Testis (tissue), 3 donors: ENCODE data around the gene WWC2. TPM values are rescaled to one million over a fixed set of nuclear protein-coding genes. Genes with fewer than 3 reads are reported as not detected.
A peak's percentile ranks its signal among the peaks of the same experiment; 100 is the strongest.

Experiments used
- DNase-seq: peaks from one replicate; pipeline ENCODE4 v3.0.0-alpha.2; 2019
- H3K27ac ChIP-seq, 2 donors: fragments of 200-600 bp; sonication (generic); one replicate each; pipeline ENCODE4 v1.5.1; 2019
- H3K27me3 ChIP-seq: fragments of 200-600 bp; sonication (generic); one replicate; pipeline ENCODE4 v1.5.1; 2019
- H3K36me3 ChIP-seq: fragments of 200-600 bp; sonication (generic); one replicate; pipeline ENCODE4 v1.5.1; 2017; ENCODE audit warnings: low read depth; ENCODE audit errors: missing control alignments
- H3K4me1 ChIP-seq: fragments of 200-600 bp; sonication (generic); one replicate; pipeline ENCODE4 v1.5.1; 2019
- H3K4me3 ChIP-seq, 2 donors: fragments of 200-600 bp; sonication (generic); one replicate each; pipeline ENCODE4 v1.5.1; 2017 to 2019
- H3K9me3 ChIP-seq: fragments of 200-600 bp; sonication (generic); one replicate; pipeline ENCODE4 v1.5.1; 2017
- POLR2A ChIP-seq: fragments of 450-650 bp; IDR thresholded peaks from one replicate; pipeline ENCODE4 v1.6.1; 2017; ENCODE audit warnings: antibody characterized with exemption, mild to moderate bottlenecking, moderate library complexity
- WGBS, 2 donors: methylation state at CpG; one replicate each; pipeline ENCODE4 v1.1.5; 2018; 5-methylcytosine and 5-hydroxymethylcytosine counted together
- intact Hi-C: fragments of 100-400 bp; cut with DNase I; formaldehyde crosslinking; loops from one replicate; pipeline ENCODE4 v1.15.1; 2023; ENCODE audit warnings: low total_unique reads
- polyA plus RNA-seq: library from polyadenylated mRNA; stranded (reverse); fragments of 350-450 nt; fragmentation: Illumina TruSeq; extraction: RNeasy Lipid Tissue Mini Kit (QIAGEN cat#74804); gene quantifications from one replicate; pipeline ENCODE4 v1.2.3, GENCODE V29; 2014; ENCODE audit warnings: low read depth, low replicate concordance; ENCODE audit not compliant: insufficient read depth
- total RNA-seq, 2 donors: library from RNA; depleted of rRNA; stranded (reverse); fragments of >200 nt; gene quantifications; one replicate each; pipeline ENCODE4 v1.2.3, GENCODE V29; 2016
- TF ChIP-seq, protein P1 (sequence below), 3 experiments: fragments of 450-650 bp in 2 of 3; fragments of 200-600 bp in 1 of 3; sonication (generic) in 1 of 3; IDR thresholded peaks; one replicate each; pipeline ENCODE4 v1.5.1; 2016 to 2019; ENCODE audit warnings: antibody characterized with exemption in 3 of 3, mild to moderate bottlenecking in 2 of 3, moderate library complexity in 1 of 3

WWC2 gene
- total and polyA plus RNA-seq, 3 donors from 2014 or later = 34.4 to 76.7 (median 64.2) TPM

DNA sequence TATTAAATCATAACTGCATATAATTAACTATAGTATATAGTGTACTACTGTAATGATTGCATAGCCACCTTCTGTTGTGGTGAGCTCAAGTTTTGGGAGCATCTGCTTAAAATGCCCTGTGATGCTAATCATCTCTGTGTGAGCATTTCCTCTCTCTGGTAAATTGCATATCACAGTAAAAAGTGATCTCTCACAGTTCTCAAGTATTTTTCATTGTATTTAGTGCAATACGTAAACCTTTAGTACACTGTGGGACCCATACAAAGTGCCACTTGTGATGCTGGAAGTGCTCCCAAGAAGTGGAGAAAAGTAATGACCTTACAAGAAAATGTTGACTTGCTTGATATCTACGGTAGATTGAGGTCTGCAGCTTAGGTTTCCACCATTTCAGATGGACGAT is 82.0 kb downstream of the WWC2 start:
- H3K9me3 ChIP-seq = no peaks in the 10 kb centered on the region
- H3K36me3 ChIP-seq = no peaks in the 10 kb centered on the region
- no peak for DNase-seq
- WGBS, 2 donors = 87 to 92% methylated on average over 3 of the region's 3 CpGs
- TF ChIP-seq POLR2A = no peak
- TF ChIP-seq, protein P1, sequence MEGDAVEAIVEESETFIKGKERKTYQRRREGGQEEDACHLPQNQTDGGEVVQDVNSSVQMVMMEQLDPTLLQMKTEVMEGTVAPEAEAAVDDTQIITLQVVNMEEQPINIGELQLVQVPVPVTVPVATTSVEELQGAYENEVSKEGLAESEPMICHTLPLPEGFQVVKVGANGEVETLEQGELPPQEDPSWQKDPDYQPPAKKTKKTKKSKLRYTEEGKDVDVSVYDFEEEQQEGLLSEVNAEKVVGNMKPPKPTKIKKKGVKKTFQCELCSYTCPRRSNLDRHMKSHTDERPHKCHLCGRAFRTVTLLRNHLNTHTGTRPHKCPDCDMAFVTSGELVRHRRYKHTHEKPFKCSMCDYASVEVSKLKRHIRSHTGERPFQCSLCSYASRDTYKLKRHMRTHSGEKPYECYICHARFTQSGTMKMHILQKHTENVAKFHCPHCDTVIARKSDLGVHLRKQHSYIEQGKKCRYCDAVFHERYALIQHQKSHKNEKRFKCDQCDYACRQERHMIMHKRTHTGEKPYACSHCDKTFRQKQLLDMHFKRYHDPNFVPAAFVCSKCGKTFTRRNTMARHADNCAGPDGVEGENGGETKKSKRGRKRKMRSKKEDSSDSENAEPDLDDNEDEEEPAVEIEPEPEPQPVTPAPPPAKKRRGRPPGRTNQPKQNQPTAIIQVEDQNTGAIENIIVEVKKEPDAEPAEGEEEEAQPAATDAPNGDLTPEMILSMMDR (IDR thresholded peaks at IDR 0.05) = no peak
- no peaks in the 10 kb centered on the region for H3K27me3 ChIP-seq
- H3K4me3 ChIP-seq = no peak overlapping the region
- H3K4me1 ChIP-seq = peaks cover 2% of the 10 kb centered on the region
- H3K27ac ChIP-seq = no peak overlapping the region
- intact Hi-C loops = no loop called here

DNA sequence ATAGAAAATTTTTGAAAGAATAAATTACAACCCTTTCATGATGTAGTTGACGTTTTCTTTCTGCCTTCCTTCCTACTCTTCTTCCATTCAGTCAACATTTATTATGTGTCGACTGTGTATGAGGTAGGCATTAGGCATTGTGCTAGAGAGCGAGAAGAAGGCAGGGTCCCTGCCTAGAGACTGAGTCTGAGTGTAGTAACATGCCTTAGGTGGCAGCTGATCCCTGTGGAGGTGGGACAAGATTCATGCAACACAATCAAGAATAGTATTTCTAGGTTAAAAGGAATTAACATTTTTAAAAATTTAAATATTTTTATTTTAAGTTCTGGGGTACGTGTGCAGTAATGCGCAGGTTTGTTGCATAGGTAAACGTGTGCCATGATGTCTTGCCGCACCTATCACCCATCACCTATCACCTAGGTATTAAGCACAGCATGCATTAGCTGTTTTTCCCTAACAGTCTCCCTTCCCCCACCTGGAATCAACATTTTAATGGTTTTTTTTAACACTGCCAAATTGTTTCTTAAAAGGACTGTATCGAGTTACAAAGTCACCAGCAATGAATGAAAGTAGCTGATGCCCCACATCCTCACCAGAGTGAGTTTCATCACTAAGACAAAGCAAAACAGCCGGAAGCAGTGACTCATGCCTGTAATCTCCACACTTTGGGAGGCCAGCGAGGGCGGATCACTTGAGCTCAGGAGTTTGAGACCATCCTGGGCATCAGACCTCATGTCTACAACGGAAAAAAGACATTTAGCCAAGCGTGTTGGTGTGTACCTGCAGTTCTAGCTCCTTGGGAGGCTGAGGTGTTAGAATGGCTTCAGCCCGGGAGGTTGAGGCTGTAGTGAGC is 84.0 kb downstream of the WWC2 start:
- Histone ChIP-seq H3K4me3 (no peak overlapping the region), H3K9me3 (no peaks in the 10 kb centered on the region), H3K36me3 (no peaks in the 10 kb centered on the region), H3K4me1 (no peaks in the 10 kb centered on the region), H3K27ac (no peak overlapping the region), H3K27me3 (no peaks in the 10 kb centered on the region)
- TF ChIP-seq POLR2A = no peak
- TF ChIP-seq, protein P1 (IDR thresholded peaks at IDR 0.05) = no peak
- intact Hi-C loops = no loop called here
- peak; percentile 21 for DNase-seq
- 69 to 74% methylated on average over 14 of the region's 14 CpGs for WGBS, 2 donors

DNA sequence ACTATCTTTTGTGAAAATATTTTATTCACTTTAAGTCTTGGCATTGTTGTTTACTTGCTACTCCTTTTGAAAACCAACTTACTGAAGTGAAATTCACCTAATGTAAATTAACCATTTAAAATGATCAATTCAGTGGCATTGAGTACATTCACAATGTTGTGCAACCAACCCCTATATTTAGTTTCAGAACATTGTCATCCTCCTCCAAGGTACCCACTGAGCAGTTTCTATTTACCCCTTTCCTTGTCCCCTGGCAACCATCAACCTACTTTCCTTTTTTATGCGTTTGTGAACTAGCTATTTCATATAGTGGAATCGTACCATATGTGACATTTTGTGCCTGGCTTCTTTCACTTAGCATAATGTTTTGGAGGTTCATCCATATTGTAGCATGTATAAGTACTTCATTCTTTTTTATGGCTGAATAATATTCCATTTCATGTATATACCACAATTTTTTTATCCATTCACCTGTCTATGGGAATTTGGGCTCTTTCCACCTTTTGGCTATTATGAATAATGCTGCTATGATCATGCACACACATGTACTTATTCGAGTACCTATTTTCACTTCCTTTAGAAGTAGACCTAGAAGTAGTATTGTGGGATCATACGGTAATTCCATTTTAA is 85.0 kb downstream of the WWC2 start:
- no peak for DNase-seq
- no peaks in the 10 kb centered on the region for H3K4me1 ChIP-seq
- H3K9me3 ChIP-seq = no peaks in the 10 kb centered on the region
- no peaks in the 10 kb centered on the region for H3K36me3 ChIP-seq
- WGBS, 2 donors = 95% methylated on average over 4 of the region's 4 CpGs
- intact Hi-C loops = no loop called here
- H3K4me3 ChIP-seq = no peak overlapping the region
- TF ChIP-seq POLR2A = no peak
- TF ChIP-seq, protein P1 (IDR thresholded peaks at IDR 0.05) = no peak
- H3K27ac ChIP-seq = no peak overlapping the region
- H3K27me3 ChIP-seq = no peaks in the 10 kb centered on the region

DNA sequence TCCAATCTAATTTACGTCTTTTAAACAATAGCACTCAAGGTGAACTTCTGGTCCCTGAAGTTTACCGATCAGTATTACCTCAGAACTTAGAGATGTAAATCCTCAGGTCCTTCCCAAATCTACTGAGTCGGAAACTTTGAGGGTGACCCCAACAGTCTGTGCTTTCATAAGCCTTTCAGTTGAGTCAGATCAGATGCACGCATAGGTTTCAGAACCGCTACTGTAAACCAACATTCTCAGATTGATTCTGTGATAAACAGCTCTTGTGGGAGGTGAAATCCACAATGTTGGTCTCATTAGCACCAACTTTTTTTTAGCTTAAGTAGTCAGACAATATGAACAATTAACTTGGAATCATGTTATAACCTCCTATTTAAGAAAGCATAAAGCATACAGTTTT is 86.0 kb downstream of the WWC2 start:
- H3K27me3 ChIP-seq = no peaks in the 10 kb centered on the region
- intact Hi-C loops = no loop called here
- no peaks in the 10 kb centered on the region for H3K36me3 ChIP-seq
- H3K4me1 ChIP-seq = no peaks in the 10 kb centered on the region
- no peak overlapping the region for H3K27ac ChIP-seq
- H3K9me3 ChIP-seq = no peaks in the 10 kb centered on the region
- TF ChIP-seq POLR2A = no peak
- TF ChIP-seq, protein P1 (IDR thresholded peaks at IDR 0.05) = no peak
- WGBS, 2 donors = 93 to 94% methylated on average over 5 of the region's 5 CpGs
- no peak for DNase-seq
- no peak overlapping the region for H3K4me3 ChIP-seq
